ENCODE data around the gene ADAM17. TPM values are rescaled to one million over a fixed set of nuclear protein-coding genes. Genes with fewer than 3 reads are reported as not detected.

ADAM17 gene
- total and polyA plus RNA-seq, 2 of the 13 experiments (the other 11 are each of a cell fraction or from before 2014, with no cell fraction given), result 6.5 to 33.4 TPM

DNA sequence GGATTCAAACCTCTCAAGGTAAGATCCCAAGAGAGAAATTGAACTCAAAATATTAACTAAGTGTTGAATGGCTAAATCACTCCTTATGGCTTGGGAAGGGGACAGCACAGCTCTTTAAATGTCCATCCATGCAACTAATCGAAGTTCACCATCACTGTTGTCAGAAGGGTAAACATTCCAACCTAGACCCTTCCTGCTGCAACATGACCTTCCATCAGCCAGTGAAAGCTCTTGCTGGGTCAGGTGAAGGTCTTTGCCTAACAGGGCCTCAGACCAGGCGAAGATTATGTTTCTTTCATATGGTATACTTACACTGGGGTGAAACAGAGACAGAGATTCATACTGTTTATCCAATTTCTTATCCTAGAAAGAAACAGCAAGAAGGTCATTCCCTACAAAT lies 64.8 kb downstream of the ADAM17 start (continued):
- TF ChIP-seq ZNF33B (CRISPR knock-in tag; IDR thresholded peaks at IDR 0.05), result no peak
- TF ChIP-seq ZNF441 (CRISPR knock-in tag; IDR thresholded peaks at IDR 0.05; ENCODE audit: borderline replicate concordance), result no peak
- no peak for TF ChIP-seq RBFOX2 (IDR thresholded peaks at IDR 0.05; ENCODE audit: low read depth, low read length)
- no peak for TF ChIP-seq ZMAT3 (CRISPR knock-in tag; conservative IDR thresholded peaks at IDR 0.05)
- TF ChIP-seq STAG1 (CRISPR knock-in tag; IDR thresholded peaks at IDR 0.05), result no peak
- TF ChIP-seq ETV6 (CRISPR knock-in tag; conservative IDR thresholded peaks at IDR 0.05), result no peak
- TF ChIP-seq, protein P1, sequence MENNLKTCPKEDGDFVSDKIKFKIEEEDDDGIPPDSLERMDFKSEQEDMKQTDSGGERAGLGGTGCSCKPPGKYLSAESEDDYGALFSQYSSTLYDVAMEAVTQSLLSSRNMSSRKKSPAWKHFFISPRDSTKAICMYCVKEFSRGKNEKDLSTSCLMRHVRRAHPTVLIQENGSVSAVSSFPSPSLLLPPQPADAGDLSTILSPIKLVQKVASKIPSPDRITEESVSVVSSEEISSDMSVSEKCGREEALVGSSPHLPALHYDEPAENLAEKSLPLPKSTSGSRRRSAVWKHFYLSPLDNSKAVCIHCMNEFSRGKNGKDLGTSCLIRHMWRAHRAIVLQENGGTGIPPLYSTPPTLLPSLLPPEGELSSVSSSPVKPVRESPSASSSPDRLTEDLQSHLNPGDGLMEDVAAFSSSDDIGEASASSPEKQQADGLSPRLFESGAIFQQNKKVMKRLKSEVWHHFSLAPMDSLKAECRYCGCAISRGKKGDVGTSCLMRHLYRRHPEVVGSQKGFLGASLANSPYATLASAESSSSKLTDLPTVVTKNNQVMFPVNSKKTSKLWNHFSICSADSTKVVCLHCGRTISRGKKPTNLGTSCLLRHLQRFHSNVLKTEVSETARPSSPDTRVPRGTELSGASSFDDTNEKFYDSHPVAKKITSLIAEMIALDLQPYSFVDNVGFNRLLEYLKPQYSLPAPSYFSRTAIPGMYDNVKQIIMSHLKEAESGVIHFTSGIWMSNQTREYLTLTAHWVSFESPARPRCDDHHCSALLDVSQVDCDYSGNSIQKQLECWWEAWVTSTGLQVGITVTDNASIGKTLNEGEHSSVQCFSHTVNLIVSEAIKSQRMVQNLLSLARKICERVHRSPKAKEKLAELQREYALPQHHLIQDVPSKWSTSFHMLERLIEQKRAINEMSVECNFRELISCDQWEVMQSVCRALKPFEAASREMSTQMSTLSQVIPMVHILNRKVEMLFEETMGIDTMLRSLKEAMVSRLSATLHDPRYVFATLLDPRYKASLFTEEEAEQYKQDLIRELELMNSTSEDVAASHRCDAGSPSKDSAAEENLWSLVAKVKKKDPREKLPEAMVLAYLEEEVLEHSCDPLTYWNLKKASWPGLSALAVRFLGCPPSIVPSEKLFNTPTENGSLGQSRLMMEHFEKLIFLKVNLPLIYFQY (CRISPR knock-in tag; IDR thresholded peaks at IDR 0.05; ENCODE audit: borderline replicate concordance), result no peak
- TF ChIP-seq, protein P2, sequence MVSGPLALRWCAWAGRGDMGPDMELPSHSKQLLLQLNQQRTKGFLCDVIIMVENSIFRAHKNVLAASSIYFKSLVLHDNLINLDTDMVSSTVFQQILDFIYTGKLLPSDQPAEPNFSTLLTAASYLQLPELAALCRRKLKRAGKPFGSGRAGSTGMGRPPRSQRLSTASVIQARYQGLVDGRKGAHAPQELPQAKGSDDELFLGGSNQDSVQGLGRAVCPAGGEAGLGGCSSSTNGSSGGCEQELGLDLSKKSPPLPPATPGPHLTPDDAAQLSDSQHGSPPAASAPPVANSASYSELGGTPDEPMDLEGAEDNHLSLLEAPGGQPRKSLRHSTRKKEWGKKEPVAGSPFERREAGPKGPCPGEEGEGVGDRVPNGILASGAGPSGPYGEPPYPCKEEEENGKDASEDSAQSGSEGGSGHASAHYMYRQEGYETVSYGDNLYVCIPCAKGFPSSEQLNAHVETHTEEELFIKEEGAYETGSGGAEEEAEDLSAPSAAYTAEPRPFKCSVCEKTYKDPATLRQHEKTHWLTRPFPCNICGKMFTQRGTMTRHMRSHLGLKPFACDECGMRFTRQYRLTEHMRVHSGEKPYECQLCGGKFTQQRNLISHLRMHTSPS (CRISPR knock-in tag; IDR thresholded peaks at IDR 0.05; ENCODE audit: low read depth), result no peak
- TF ChIP-seq ZNF10 (CRISPR knock-in tag; IDR thresholded peaks at IDR 0.05; ENCODE audit: borderline replicate concordance, low read depth), result no peak
- TF ChIP-seq, protein P3, sequence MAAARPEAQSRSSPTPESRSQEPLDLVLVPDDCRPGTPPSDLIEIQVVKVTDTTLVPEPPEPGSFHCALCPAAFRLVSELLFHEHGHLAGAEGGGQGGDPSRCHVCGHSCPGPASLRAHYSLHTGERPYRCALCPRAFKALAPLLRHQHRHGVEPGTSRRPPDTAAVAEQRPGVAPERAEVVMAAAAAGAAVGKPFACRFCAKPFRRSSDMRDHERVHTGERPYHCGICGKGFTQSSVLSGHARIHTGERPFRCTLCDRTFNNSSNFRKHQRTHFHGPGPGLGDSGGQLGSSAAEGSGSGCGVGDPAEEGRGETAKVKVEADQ (CRISPR knock-in tag; IDR thresholded peaks at IDR 0.05; ENCODE audit: borderline replicate concordance), result no peak
- TF ChIP-seq POGZ (CRISPR knock-in tag; IDR thresholded peaks at IDR 0.05), result peak; percentile 18; the same call in 1 of the 2 replicates
- TF ChIP-seq, protein P4, sequence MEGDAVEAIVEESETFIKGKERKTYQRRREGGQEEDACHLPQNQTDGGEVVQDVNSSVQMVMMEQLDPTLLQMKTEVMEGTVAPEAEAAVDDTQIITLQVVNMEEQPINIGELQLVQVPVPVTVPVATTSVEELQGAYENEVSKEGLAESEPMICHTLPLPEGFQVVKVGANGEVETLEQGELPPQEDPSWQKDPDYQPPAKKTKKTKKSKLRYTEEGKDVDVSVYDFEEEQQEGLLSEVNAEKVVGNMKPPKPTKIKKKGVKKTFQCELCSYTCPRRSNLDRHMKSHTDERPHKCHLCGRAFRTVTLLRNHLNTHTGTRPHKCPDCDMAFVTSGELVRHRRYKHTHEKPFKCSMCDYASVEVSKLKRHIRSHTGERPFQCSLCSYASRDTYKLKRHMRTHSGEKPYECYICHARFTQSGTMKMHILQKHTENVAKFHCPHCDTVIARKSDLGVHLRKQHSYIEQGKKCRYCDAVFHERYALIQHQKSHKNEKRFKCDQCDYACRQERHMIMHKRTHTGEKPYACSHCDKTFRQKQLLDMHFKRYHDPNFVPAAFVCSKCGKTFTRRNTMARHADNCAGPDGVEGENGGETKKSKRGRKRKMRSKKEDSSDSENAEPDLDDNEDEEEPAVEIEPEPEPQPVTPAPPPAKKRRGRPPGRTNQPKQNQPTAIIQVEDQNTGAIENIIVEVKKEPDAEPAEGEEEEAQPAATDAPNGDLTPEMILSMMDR (CRISPR knock-in tag; IDR thresholded peaks at IDR 0.05), result no peak
- no peak for TF ChIP-seq ZNF598 (CRISPR knock-in tag; IDR thresholded peaks at IDR 0.05; ENCODE audit: borderline replicate concordance)
- peak; percentile 45; the same call in 1 of the 2 replicates for TF ChIP-seq PHF21A (CRISPR knock-in tag; IDR thresholded peaks at IDR 0.05)
- TF ChIP-seq, protein P5, sequence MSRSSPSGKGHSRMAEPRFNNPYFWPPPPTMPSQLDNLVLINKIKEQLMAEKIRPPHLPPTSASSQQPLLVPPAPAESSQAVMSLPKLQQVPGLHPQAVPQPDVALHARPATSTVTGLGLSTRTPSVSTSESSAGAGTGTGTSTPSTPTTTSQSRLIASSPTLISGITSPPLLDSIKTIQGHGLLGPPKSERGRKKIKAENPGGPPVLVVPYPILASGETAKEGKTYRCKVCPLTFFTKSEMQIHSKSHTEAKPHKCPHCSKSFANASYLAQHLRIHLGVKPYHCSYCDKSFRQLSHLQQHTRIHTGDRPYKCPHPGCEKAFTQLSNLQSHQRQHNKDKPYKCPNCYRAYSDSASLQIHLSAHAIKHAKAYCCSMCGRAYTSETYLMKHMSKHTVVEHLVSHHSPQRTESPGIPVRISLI (CRISPR knock-in tag; IDR thresholded peaks at IDR 0.05; ENCODE audit: borderline replicate concordance), result no peak
- TF ChIP-seq GATA4 (IDR thresholded peaks at IDR 0.05; ENCODE audit: borderline replicate concordance, low read depth), result no peak
- TF ChIP-seq ZNF550 (CRISPR knock-in tag; IDR thresholded peaks at IDR 0.05; ENCODE audit: borderline replicate concordance), result no peak
